D721Med (cell line): ENCODE data around the gene RNF150.

Source experiments
- DNase-seq: peaks from one replicate; pipeline ENCODE4 v3.0.0; 2011; ENCODE audit warnings: low spot score; ENCODE audit not compliant: insufficient read length
- FAIRE-seq: peaks from 2 replicates; lab custom pipeline; 2011; peaks lifted over from hg19 to GRCh38; lab: Jason Lieb, UNC
- TF ChIP-seq, protein P1 (sequence below): IDR thresholded peaks from 2 replicates; pipeline ENCODE4 v1.5.1; 2012; ENCODE audit warnings: mild to moderate bottlenecking, control low read depth; ENCODE audit not compliant: insufficient read depth; ENCODE audit errors: missing control alignments

The RNF150 gene

DNA sequence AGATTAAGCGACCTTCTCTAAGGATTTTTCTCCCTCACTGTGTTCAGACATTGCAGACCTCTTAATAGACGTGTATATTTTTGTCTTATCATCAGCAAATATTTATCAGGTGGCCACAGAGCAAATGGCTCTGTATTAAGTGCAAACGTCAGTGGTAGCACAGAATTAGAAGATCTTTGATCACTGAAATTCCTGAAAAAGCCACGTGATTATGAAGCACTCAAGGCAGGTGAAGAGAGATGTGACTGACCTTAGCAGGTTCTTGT, 271.2 kb downstream of the RNF150 start:
- no peak for DNase-seq
- TF ChIP-seq, protein P1, sequence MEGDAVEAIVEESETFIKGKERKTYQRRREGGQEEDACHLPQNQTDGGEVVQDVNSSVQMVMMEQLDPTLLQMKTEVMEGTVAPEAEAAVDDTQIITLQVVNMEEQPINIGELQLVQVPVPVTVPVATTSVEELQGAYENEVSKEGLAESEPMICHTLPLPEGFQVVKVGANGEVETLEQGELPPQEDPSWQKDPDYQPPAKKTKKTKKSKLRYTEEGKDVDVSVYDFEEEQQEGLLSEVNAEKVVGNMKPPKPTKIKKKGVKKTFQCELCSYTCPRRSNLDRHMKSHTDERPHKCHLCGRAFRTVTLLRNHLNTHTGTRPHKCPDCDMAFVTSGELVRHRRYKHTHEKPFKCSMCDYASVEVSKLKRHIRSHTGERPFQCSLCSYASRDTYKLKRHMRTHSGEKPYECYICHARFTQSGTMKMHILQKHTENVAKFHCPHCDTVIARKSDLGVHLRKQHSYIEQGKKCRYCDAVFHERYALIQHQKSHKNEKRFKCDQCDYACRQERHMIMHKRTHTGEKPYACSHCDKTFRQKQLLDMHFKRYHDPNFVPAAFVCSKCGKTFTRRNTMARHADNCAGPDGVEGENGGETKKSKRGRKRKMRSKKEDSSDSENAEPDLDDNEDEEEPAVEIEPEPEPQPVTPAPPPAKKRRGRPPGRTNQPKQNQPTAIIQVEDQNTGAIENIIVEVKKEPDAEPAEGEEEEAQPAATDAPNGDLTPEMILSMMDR: no peak
- no peak for FAIRE-seq

DNA sequence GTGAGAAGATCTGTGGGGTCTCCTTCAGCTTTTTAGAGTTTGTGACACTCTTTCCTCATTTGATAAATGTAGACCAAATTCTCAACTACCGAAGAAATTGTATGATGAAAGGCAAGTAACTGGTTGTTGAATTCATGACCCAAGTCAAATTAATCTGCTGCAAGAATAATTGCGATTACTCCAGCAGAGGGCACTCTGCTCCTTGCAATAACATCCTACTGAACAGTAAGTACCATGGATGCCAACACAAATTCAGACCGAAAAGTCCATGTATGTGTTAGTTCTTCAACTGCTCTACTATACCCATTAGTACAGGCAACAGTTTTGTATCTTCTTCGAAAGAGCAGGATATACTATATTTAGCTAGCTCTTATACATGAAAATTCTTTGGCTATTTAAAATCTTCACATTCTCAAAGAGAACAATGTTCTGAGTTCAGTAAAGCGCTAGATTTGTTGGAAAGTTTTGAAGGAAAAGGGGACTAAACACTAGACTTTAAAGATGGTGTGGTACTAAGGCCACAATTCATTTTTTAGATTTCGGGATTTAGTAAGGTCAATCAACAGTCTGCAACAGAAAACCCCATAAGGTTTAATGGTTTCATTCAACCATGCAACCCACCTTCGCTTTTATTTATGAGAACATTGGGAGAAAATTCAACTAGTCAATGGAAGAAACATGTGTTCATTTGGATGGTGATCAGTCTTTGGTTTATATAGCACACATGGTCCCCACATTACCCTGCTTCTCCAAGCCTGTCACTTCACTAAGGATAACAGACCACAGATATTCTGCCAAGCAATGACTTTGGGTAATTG, 271.7 kb downstream of the RNF150 start:
- DNase-seq (peak; percentile 29), FAIRE-seq (peak; percentile 95)
- TF ChIP-seq, protein P1: peak; percentile 90

DNA sequence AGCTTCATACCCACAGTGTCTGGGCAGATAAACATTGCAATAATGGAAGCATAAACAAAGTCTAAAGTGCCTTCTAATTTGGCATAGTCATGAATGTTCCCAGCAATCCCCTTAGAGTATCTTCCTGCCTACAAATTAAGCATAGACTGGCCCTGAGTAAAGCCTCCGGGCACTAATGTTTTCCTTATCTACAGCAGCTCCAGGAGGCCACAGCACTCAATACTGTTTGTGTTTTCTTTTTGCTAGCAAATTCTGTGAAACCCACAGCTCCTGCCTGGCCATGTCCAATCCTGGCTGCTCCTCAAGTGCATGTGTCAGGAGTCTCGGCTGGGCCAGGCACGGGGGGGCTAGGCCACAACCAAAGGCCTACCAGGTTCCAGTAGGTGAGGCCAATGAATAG, 274.4 kb downstream of the RNF150 start:
- DNase-seq: no peak
- TF ChIP-seq, protein P1: no peak
- FAIRE-seq: no peak

DNA sequence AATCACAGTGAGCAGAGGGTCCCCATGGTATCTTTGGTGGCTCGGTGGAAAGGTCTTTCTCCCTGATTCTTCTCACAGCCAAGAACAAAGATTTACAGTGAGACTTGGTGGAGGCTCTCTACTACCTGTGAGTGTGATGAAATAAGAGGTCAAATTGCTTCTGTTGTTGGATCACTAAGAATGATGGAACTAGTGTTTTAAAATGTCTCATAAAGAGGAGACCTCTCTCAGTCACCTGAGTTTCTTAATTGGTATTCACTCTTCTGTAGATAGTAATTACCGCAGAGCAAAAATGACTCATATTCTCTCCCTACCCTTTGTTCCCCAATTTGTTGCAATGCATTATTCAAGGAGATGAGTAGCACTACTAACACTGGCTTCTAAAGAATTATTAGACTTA, 276.2 kb downstream of the RNF150 start:
- FAIRE-seq (no peak), DNase-seq (no peak)
- TF ChIP-seq, protein P1: no peak

DNA sequence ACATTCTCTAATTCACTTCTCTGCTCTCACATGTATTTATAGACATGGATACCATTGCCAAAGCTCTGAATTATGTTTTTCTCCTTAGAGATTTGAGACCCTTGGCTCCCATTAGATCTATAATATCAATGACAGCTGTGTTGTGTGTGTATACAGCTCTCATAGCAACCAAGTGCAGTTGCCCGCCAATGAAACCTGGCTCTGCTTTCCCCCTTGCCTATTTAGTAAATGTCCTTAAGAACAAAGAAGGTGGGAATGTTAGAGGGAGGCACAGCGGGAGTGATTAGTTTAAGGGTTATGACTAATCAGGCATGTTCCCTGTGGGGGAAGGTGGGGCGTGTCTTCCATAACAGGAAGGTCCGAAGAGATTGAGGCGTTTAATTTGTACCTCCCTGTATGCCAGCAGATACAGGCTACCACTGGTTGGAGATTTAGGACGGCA, 276.6 kb downstream of the RNF150 start:
- DNase-seq (no peak), FAIRE-seq (no peak)
- TF ChIP-seq, protein P1: no peak

DNA sequence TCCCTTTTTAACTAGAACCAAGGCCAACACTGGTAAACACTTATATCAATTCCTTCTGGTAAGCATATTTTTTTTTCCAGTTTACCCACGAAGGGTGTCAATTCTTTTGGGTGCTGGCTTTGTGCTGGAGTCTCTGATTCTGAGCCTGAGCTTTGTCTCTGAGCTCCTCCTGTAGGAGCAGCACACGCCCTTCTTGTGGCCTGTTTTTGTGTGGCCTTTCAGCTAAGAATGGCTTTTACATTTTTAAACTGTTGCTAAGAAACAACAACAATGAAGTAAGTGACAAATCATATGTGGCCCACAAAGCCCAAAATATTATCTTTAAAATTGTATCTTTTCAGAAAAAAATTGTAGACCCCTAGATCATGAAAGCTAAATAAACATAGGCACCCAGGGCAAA, 279.1 kb downstream of the RNF150 start:
- FAIRE-seq (no peak), DNase-seq (no peak)
- TF ChIP-seq, protein P1: no peak

DNA sequence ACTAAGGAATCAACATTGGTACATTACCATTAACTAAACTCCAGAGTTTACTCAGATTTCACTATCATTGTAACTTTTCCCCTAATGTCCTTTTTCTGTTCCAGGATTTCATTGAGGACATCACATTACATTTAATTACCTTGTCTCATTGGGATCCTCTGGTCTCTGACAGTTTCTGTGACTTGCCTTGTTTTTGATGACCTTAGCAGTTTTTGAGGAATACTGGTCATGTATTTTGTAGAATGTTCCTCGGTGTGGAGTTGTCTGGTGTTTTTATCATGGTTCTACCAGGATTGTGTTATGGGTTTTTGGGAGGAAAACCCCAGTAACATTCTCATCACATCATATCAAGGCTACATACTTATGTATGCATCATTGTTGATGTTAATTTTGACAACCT, 281.5 kb downstream of the RNF150 start:
- TF ChIP-seq, protein P1: no peak
- DNase-seq (no peak), FAIRE-seq (no peak)
